ENCODE measurements around the gene ZNF697. TPM values are rescaled to one million over a fixed set of nuclear protein-coding genes. Genes with fewer than 3 reads are reported as not detected.

Gene ZNF697
- total and polyA plus RNA-seq, 2 of the 4 experiments (the other 2 are of a cell fraction), result 6.2 to 10.2 TPM

- intact Hi-C loops (cut with micrococcal nuclease), result loop anchor here (2.0 kb wide), 1 partner anchor 13 kb away; no protein-coding TSS in a partner anchor
- peaks cover 2% of the 10 kb centered on the region; the same call in 1 of the 2 replicates for H3K4me1 ChIP-seq (ENCODE audit: control insufficient read depth, insufficient read depth, low read length)
- no peak overlapping the region for H4K91ac ChIP-seq (ENCODE audit: insufficient read depth, low read depth, low read length)
- peak; percentile 36 for DNase-seq
- H4K5ac ChIP-seq (ENCODE audit: low read depth, low read length), result no peak overlapping the region
- no TSS peak for BruUV-seq (replicated peaks)
- H2AK9ac ChIP-seq (replicated peaks; ENCODE audit: low read depth, low read length, poor library complexity), result no peak overlapping the region
- no peak overlapping the region for H3K23ac ChIP-seq (ENCODE audit: low read depth, low read length)
- TF ChIP-seq MAZ (IDR thresholded peaks at IDR 0.05; ENCODE audit: borderline replicate concordance, low read depth, low read length), result peak; percentile 30; the same call in 1 of the 2 replicates
- no peak for TF ChIP-seq CTCF (conservative IDR thresholded peaks at IDR 0.05; ENCODE audit: low read depth, low read length)
- no peak for TF ChIP-seq RFX5 (IDR thresholded peaks at IDR 0.05; ENCODE audit: low read depth, low read length)
- TF ChIP-seq POLR2A (IDR thresholded peaks at IDR 0.05; ENCODE audit: low read depth, low read length), result no peak
- no peak for TF ChIP-seq RAD21 (IDR thresholded peaks at IDR 0.05; ENCODE audit: low read length)
- no peak for TF ChIP-seq RCOR1 (IDR thresholded peaks at IDR 0.05; ENCODE audit: insufficient replicate concordance, low read length)
- H3K9me1 ChIP-seq (ENCODE audit: insufficient read depth, low read length), result no peaks in the 10 kb centered on the region
- 0 out of 2 replicates have a peak overlapping the region, but pooled peaks have one; percentile 11 for H3K14ac ChIP-seq (replicated peaks; ENCODE audit: low read depth, low read length)
- no peaks in the 10 kb centered on the region for H3K79me1 ChIP-seq (ENCODE audit: low read depth in 1 of 2, low read length in 2 of 2)
- peak overlapping the region; percentile 38 for H2AFZ ChIP-seq (replicated peaks; ENCODE audit: low read length, poor library complexity)
- no peak overlapping the region for H3K4me2 ChIP-seq (ENCODE audit: low read depth, low read length)
- 37% methylated on average over 2 of the region's 3 CpGs; no CpG with 5 or more reads in 1 of the 2 experiments for WGBS, 2 experiments (ENCODE audit: extremely low coverage in 2 of 2, insufficient read length in 1 of 2)
- H2BK20ac ChIP-seq (ENCODE audit: low read depth, low read length), result no peak overlapping the region
- ChIA-PET POLR2A (ENCODE audit: unreplicated experiment) (no interaction called here), CTCF (interaction anchor here (0.9 to 1.1 kb wide), 3 partner anchors 12 to 46 kb away, joined by 3 to 6 read pairs (median 5); no protein-coding TSS in a partner anchor)
- H2BK5ac ChIP-seq (ENCODE audit: low read depth, low read length, poor library complexity, severe bottlenecking), result no peak overlapping the region
- no peak overlapping the region for H2BK120ac ChIP-seq (ENCODE audit: low read depth, low read length)
- dilution Hi-C loops (cut with HindIII; ENCODE audit: low sequenced_read_pairs, unreplicated experiment), result no loop called here
- peaks cover 4% of the 10 kb centered on the region for H3K27me3 ChIP-seq (ENCODE audit: control insufficient read depth, insufficient read depth, low read length)
- no peaks in the 10 kb centered on the region for H4K20me1 ChIP-seq (ENCODE audit: insufficient read depth, low read length)
- no peak overlapping the region; the same call in 1 of the 2 replicates for H3K18ac ChIP-seq (ENCODE audit: low read depth, low read length)
- peak; percentile 81 for ATAC-seq (ENCODE audit: low read depth)
- H3K9me3 ChIP-seq (ENCODE audit: control insufficient read depth, insufficient read depth, low read length), result no peaks in the 10 kb centered on the region
- H3K4ac ChIP-seq (ENCODE audit: low read depth, low read length), result no peak overlapping the region
- no peaks in the 10 kb centered on the region for H3K36me3 ChIP-seq (ENCODE audit: control insufficient read depth, insufficient read depth, low read length)
- H3K27ac ChIP-seq (ENCODE audit: insufficient read depth, low read length), result no peak overlapping the region; the same call in 1 of the 2 replicates
- H3K4me3 ChIP-seq (ENCODE audit: insufficient read depth, low read depth, low read length), result no peak overlapping the region
- no peak overlapping the region for H3K56ac ChIP-seq (ENCODE audit: extremely low read depth, insufficient read depth, low read length)
- no peak overlapping the region for H2BK15ac ChIP-seq (ENCODE audit: low read depth, low read length)
- H2AK5ac ChIP-seq (ENCODE audit: low read depth, low read length), result no peak overlapping the region
- H4K8ac ChIP-seq (ENCODE audit: low read depth in 2 of 2, low read length in 2 of 2), result no peak overlapping the region
- in situ Hi-C loops (cut with MboI; ENCODE audit: low sequenced_read_pairs), result loop anchor here (5.0 to 25.0 kb wide), 2 partner anchors 42 to 372 kb away; no protein-coding TSS in a partner anchor
- no peak overlapping the region for H3K9ac ChIP-seq (ENCODE audit: low read depth, low read length)
Observed at GRCh38 chr1:119659628-119660027, 11.6 kb upstream of the ZNF697 start.

Measured in IMR-90 (cell line).